Liver (tissue), 9 donors: ENCODE data around the gene SYCP3. TPM values are rescaled to one million over a fixed set of nuclear protein-coding genes. Genes with fewer than 3 reads are reported as not detected.

Experiments
- DNase-seq: peaks from one replicate; pipeline ENCODE4 v3.0.0-alpha.2; 2017; ENCODE audit warnings: low spot score
- H3K27ac ChIP-seq, 2 donors: one replicate each; pipeline ENCODE4 v1.7.0; 2013; ENCODE audit warnings: inconsistent platforms in 2 of 2, low read length in 2 of 2, control low read depth in 1 of 2, low read depth in 1 of 2, mild to moderate bottlenecking in 1 of 2
- H3K27me3 ChIP-seq, 4 donors: one replicate each; pipeline versions ENCODE4 v1.6.1 to v1.7.0; 2013; ENCODE audit warnings: low read length in 3 of 4, inconsistent platforms in 1 of 4, mild to moderate bottlenecking in 1 of 4, moderate library complexity in 1 of 4; ENCODE audit not compliant: control insufficient read depth in 4 of 4, insufficient read depth in 4 of 4
- H3K36me3 ChIP-seq, 4 donors: one replicate each; pipeline versions ENCODE4 v1.6.1 to v1.7.0; 2013; ENCODE audit warnings: low read length in 3 of 4, mild to moderate bottlenecking in 3 of 4, low read depth in 1 of 4, moderate library complexity in 1 of 4; ENCODE audit not compliant: control insufficient read depth in 4 of 4, insufficient read depth in 3 of 4
- H3K4me1 ChIP-seq, 4 donors: one replicate each; pipeline versions ENCODE4 v1.6.1 to v1.7.0; 2013; ENCODE audit warnings: low read length in 3 of 4, mild to moderate bottlenecking in 3 of 4, moderate library complexity in 1 of 4; ENCODE audit not compliant: control insufficient read depth in 4 of 4, insufficient read depth in 4 of 4
- H3K4me3 ChIP-seq, 3 donors: one replicate each; pipeline versions ENCODE4 v1.6.1 to v1.7.0; 2013; ENCODE audit warnings: low read length in 3 of 3, control low read depth in 1 of 3, low read depth in 1 of 3, mild to moderate bottlenecking in 1 of 3
- H3K9ac ChIP-seq, 2 donors: one replicate each; pipeline ENCODE4 v1.7.0; 2013; ENCODE audit warnings: low read length in 2 of 2, mild to moderate bottlenecking in 2 of 2, moderate library complexity in 2 of 2, control low read depth in 1 of 2, low read depth in 1 of 2
- H3K9me3 ChIP-seq, 4 donors: one replicate each; pipeline versions ENCODE4 v1.6.1 to v1.7.0; 2013; ENCODE audit warnings: low read length in 3 of 4; ENCODE audit not compliant: control insufficient read depth in 4 of 4
- EGR1 ChIP-seq, 2 donors: IDR thresholded peaks; 2 replicates each; pipeline ENCODE4 v1.6.1; 2016 to 2018; ENCODE audit warnings: antibody characterized with exemption in 2 of 2, low read depth in 2 of 2
- FOXA1 ChIP-seq: IDR thresholded peaks from 2 replicates; pipeline ENCODE4 v1.6.1; 2016; ENCODE audit warnings: antibody characterized with exemption
- FOXA2 ChIP-seq: IDR thresholded peaks from 2 replicates; pipeline ENCODE4 v1.6.1; 2016; ENCODE audit warnings: antibody characterized with exemption
- GABPA ChIP-seq, 2 donors: IDR thresholded peaks in 1 of 2; conservative IDR thresholded peaks in 1 of 2; 2 replicates each; pipeline ENCODE4 v1.6.1; 2016; ENCODE audit warnings: antibody characterized with exemption in 2 of 2, mild to moderate bottlenecking in 1 of 2, moderate library complexity in 1 of 2
- HNF4A ChIP-seq, 2 donors: conservative IDR thresholded peaks; 2 replicates each; pipeline ENCODE4 v1.6.1; 2016; ENCODE audit warnings: antibody characterized with exemption in 2 of 2, mild to moderate bottlenecking in 2 of 2
- HNF4G ChIP-seq: IDR thresholded peaks from 2 replicates; pipeline ENCODE4 v1.6.1; 2016; ENCODE audit warnings: antibody characterized with exemption
- NR2F2 ChIP-seq: IDR thresholded peaks from 2 replicates; pipeline ENCODE4 v1.6.1; 2016; ENCODE audit warnings: antibody characterized with exemption
- RAD21 ChIP-seq, 2 donors: IDR thresholded peaks; 2 replicates each; pipeline ENCODE4 v1.6.1; 2016; ENCODE audit warnings: antibody characterized with exemption in 2 of 2, mild to moderate bottlenecking in 2 of 2
- RXRA ChIP-seq, 2 donors: IDR thresholded peaks; 2 replicates each; pipeline ENCODE4 v1.6.1; 2017 to 2018; ENCODE audit warnings: antibody characterized with exemption in 2 of 2, mild to moderate bottlenecking in 1 of 2
- SP1 ChIP-seq: IDR thresholded peaks from 2 replicates; pipeline ENCODE4 v1.6.1; 2018; ENCODE audit warnings: antibody characterized with exemption, mild to moderate bottlenecking
- TAF1 ChIP-seq: conservative IDR thresholded peaks from 2 replicates; pipeline ENCODE4 v1.6.1; 2016; ENCODE audit warnings: antibody characterized with exemption, mild to moderate bottlenecking
- YY1 ChIP-seq: IDR thresholded peaks from 2 replicates; pipeline ENCODE4 v1.6.1; 2016; ENCODE audit warnings: antibody characterized with exemption, mild to moderate bottlenecking
- WGBS: extraction: QIAGEN DNeasy Blood & Tissue Kit; methylation state at CpG from one replicate; pipeline ENCODE4 v1.1.7; 2013; 5-methylcytosine and 5-hydroxymethylcytosine counted together
- polyA plus RNA-seq, 2 donors: library from polyadenylated mRNA; stranded (reverse) in 1 of 2; unstranded in 1 of 2; fragments of 200-250 nt in 1 of 2; fragments of >200 nt in 1 of 2; fragmentation: Nextera tagmentation in 1 of 2; extraction: Ambion mirVana in 1 of 2; gene quantifications; one replicate each; pipeline versions ENCODE4 v1.2.1 to v1.2.3, GENCODE V29; 2013 to 2015
- total RNA-seq, 2 donors: library from RNA; depleted of rRNA; stranded (reverse); fragments of >200 nt; gene quantifications; one replicate each; pipeline ENCODE4 v1.2.3, GENCODE V29; 2014
- TF ChIP-seq, protein P1 (sequence below): IDR thresholded peaks from 2 replicates; pipeline ENCODE4 v1.6.1; 2016; ENCODE audit warnings: antibody characterized with exemption, mild to moderate bottlenecking
- TF ChIP-seq, protein P2 (sequence below): IDR thresholded peaks from 2 replicates; pipeline ENCODE4 v1.6.1; 2016; ENCODE audit warnings: antibody characterized with exemption
- TF ChIP-seq, protein P3 (sequence below): IDR thresholded peaks from 2 replicates; pipeline ENCODE4 v1.6.1; 2016; ENCODE audit warnings: antibody characterized with exemption
- TF ChIP-seq, protein P4 (sequence below): fragments of 150-350 bp; IDR thresholded peaks from 2 replicates; pipeline ENCODE4 v1.5.1; 2017; ENCODE audit warnings: improper control_type of control experiment, low read depth, low read length; ENCODE audit not compliant: missing input control
- TF ChIP-seq, protein P5 (sequence below): IDR thresholded peaks from 2 replicates; pipeline ENCODE4 v1.6.1; 2016; ENCODE audit warnings: antibody characterized with exemption
- donor health status: healthy.
- donor health status: healthy.
- donor health status: healthy.
- donor health status: healthy.
- donor health status: healthy.

The SYCP3 gene
- total and polyA plus RNA-seq, 4 donors: 0.17 to 3.0 TPM; not detected in 2

DNA sequence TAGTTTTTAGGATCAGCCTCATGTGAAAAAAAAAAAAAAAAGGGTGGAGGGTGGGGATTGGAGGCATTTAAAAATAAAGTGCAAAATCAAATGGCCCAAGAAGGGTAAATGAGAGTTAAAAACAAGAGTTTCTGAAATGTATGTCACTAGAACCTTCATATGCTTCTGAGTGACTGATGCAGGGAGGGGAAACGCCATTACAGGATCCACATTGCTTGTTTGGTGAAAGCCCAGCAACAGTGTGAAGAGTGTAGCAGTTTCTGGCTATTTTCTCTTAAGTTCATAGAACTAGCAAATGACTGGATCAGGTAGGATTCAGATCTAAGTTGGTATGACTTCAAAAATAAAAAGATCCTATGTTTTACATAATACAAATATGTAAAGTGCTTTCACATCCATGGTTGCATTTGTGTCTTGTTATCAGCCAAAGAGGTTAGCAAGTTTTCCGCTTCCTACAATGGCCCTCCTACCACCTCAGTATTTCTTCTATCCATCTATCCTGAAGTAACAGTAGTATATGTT, 38.9 kb downstream of the SYCP3 start:
- 81% methylated on average over 2 of the region's 2 CpGs for WGBS
- Histone ChIP-seq H3K27me3 (no peaks in the 10 kb centered on the region), H3K36me3 (no peaks in the 10 kb centered on the region), H3K4me1 (peaks cover 7 to 42% (median 20%) of the 10 kb centered on the region in 4 donors), H3K27ac (peak overlapping the region in 1 of 2 donors; percentile 5), H3K9me3 (no peaks in the 10 kb centered on the region), H3K9ac (peak overlapping the region in 1 of 2 donors; percentile 27), H3K4me3 (no peak overlapping the region)
- DNase-seq: no peak
- TF ChIP-seq HNF4G (no peak), EGR1 (IDR thresholded peaks at IDR 0.05; ENCODE audit: low read depth in 2 of 2) (no peak), FOXA2 (no peak), RAD21 (IDR thresholded peaks at IDR 0.05) (no peak), GABPA (IDR thresholded peaks at IDR 0.05 in 1 of 2, conservative IDR thresholded peaks at IDR 0.05 in 1 of 2) (no peak), HNF4A (conservative IDR thresholded peaks at IDR 0.05) (no peak), FOXA1 (no peak), SP1 (no peak), YY1 (no peak), TAF1 (no peak), RXRA (IDR thresholded peaks at IDR 0.05) (no peak), NR2F2 (no peak)
- TF ChIP-seq, protein P1, sequence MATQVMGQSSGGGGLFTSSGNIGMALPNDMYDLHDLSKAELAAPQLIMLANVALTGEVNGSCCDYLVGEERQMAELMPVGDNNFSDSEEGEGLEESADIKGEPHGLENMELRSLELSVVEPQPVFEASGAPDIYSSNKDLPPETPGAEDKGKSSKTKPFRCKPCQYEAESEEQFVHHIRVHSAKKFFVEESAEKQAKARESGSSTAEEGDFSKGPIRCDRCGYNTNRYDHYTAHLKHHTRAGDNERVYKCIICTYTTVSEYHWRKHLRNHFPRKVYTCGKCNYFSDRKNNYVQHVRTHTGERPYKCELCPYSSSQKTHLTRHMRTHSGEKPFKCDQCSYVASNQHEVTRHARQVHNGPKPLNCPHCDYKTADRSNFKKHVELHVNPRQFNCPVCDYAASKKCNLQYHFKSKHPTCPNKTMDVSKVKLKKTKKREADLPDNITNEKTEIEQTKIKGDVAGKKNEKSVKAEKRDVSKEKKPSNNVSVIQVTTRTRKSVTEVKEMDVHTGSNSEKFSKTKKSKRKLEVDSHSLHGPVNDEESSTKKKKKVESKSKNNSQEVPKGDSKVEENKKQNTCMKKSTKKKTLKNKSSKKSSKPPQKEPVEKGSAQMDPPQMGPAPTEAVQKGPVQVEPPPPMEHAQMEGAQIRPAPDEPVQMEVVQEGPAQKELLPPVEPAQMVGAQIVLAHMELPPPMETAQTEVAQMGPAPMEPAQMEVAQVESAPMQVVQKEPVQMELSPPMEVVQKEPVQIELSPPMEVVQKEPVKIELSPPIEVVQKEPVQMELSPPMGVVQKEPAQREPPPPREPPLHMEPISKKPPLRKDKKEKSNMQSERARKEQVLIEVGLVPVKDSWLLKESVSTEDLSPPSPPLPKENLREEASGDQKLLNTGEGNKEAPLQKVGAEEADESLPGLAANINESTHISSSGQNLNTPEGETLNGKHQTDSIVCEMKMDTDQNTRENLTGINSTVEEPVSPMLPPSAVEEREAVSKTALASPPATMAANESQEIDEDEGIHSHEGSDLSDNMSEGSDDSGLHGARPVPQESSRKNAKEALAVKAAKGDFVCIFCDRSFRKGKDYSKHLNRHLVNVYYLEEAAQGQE: no peak
- TF ChIP-seq, protein P2, sequence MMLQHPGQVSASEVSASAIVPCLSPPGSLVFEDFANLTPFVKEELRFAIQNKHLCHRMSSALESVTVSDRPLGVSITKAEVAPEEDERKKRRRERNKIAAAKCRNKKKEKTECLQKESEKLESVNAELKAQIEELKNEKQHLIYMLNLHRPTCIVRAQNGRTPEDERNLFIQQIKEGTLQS: no peak
- TF ChIP-seq, protein P3, sequence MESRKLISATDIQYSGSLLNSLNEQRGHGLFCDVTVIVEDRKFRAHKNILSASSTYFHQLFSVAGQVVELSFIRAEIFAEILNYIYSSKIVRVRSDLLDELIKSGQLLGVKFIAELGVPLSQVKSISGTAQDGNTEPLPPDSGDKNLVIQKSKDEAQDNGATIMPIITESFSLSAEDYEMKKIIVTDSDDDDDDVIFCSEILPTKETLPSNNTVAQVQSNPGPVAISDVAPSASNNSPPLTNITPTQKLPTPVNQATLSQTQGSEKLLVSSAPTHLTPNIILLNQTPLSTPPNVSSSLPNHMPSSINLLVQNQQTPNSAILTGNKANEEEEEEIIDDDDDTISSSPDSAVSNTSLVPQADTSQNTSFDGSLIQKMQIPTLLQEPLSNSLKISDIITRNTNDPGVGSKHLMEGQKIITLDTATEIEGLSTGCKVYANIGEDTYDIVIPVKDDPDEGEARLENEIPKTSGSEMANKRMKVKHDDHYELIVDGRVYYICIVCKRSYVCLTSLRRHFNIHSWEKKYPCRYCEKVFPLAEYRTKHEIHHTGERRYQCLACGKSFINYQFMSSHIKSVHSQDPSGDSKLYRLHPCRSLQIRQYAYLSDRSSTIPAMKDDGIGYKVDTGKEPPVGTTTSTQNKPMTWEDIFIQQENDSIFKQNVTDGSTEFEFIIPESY: no peak
- TF ChIP-seq, protein P4, sequence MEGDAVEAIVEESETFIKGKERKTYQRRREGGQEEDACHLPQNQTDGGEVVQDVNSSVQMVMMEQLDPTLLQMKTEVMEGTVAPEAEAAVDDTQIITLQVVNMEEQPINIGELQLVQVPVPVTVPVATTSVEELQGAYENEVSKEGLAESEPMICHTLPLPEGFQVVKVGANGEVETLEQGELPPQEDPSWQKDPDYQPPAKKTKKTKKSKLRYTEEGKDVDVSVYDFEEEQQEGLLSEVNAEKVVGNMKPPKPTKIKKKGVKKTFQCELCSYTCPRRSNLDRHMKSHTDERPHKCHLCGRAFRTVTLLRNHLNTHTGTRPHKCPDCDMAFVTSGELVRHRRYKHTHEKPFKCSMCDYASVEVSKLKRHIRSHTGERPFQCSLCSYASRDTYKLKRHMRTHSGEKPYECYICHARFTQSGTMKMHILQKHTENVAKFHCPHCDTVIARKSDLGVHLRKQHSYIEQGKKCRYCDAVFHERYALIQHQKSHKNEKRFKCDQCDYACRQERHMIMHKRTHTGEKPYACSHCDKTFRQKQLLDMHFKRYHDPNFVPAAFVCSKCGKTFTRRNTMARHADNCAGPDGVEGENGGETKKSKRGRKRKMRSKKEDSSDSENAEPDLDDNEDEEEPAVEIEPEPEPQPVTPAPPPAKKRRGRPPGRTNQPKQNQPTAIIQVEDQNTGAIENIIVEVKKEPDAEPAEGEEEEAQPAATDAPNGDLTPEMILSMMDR: no peak
- TF ChIP-seq, protein P5, sequence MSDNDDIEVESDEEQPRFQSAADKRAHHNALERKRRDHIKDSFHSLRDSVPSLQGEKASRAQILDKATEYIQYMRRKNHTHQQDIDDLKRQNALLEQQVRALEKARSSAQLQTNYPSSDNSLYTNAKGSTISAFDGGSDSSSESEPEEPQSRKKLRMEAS: no peak
